Fibroblast of villous mesenchyme (primary cell): ENCODE data around the gene EBP. TPM values are rescaled to one million over a fixed set of nuclear protein-coding genes. Genes with fewer than 3 reads are reported as not detected.
A peak's percentile ranks its signal among the peaks of the same experiment; 100 is the strongest.

Experiments used
- DNase-seq: peaks from one replicate; pipeline ENCODE4 v3.0.0-alpha.2; 2010; ENCODE audit warnings: low read depth
- H3K4me3 ChIP-seq: 2 replicates; pipeline ENCODE4 v1.5.1; 2011; ENCODE audit warnings: low read depth, mild to moderate bottlenecking, low read length
- total RNA-seq: library from RNA; depleted of rRNA; stranded (reverse); fragments of >200 nt; gene quantifications from 2 replicates; pipeline ENCODE4 v1.2.3, GENCODE V29; 2012
- TF ChIP-seq, protein P1 (sequence below): IDR thresholded peaks from 2 replicates; pipeline ENCODE4 v1.5.1; 2012; ENCODE audit warnings: low read depth, mild to moderate bottlenecking, low read length; ENCODE audit not compliant: insufficient read depth

The EBP gene
- total RNA-seq, 1 donor = 126 TPM

DNA sequence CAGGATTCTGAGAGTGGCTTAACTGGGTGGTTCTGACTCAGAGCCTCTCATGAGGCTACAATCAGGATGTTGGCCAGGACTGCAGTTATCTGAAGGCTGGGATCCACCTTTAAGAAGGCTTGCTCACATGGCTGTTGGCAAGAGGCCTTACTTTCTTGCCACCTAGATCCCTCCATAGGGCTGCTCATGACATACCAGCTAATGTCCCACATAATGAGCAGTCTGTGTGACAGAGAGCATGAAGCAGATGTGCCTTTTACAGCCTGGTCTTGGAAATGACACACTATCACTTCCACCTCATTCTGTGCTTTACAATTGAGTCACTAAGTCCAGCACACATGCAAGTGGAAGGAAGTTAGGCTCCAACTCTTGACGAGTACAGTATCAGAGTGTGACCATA is 48.4 kb downstream of the EBP start:
- DNase-seq = no peak
- TF ChIP-seq, protein P1, sequence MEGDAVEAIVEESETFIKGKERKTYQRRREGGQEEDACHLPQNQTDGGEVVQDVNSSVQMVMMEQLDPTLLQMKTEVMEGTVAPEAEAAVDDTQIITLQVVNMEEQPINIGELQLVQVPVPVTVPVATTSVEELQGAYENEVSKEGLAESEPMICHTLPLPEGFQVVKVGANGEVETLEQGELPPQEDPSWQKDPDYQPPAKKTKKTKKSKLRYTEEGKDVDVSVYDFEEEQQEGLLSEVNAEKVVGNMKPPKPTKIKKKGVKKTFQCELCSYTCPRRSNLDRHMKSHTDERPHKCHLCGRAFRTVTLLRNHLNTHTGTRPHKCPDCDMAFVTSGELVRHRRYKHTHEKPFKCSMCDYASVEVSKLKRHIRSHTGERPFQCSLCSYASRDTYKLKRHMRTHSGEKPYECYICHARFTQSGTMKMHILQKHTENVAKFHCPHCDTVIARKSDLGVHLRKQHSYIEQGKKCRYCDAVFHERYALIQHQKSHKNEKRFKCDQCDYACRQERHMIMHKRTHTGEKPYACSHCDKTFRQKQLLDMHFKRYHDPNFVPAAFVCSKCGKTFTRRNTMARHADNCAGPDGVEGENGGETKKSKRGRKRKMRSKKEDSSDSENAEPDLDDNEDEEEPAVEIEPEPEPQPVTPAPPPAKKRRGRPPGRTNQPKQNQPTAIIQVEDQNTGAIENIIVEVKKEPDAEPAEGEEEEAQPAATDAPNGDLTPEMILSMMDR = no peak

DNA sequence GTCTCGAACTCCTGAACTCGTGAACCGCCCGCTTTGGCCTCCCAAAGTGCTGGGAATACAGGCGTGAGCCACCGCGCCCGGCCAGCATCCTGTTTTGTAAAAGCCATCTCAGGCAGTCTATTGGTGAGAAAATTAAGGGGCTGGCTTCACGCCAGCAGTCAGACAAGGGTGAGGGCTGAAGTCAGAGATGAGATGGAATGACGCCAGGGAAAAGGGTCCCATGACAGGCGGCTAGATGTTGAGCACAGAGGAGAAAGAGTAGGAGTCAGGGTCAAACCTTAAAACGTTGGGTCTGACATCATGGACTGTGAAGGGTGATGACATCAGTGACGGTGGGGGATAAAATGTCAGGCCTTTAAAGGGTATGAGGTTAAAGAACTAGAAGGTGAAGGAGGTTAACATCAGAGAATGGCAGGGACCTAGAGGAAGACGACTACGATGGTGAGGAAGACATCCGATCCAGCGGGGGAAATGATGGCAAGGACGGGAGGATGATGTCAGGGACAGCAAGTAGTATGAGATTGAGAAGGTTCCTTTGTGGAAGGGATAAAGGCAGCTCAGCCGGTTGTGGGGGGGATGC is 52.2 kb downstream of the EBP start:
- TF ChIP-seq, protein P1 = no peak
- no peak for DNase-seq
- peak overlapping the region; percentile 90 for H3K4me3 ChIP-seq

More for the DNA sequence above, 48.4 kb downstream of the EBP start:
- no peak overlapping the region for H3K4me3 ChIP-seq

DNA sequence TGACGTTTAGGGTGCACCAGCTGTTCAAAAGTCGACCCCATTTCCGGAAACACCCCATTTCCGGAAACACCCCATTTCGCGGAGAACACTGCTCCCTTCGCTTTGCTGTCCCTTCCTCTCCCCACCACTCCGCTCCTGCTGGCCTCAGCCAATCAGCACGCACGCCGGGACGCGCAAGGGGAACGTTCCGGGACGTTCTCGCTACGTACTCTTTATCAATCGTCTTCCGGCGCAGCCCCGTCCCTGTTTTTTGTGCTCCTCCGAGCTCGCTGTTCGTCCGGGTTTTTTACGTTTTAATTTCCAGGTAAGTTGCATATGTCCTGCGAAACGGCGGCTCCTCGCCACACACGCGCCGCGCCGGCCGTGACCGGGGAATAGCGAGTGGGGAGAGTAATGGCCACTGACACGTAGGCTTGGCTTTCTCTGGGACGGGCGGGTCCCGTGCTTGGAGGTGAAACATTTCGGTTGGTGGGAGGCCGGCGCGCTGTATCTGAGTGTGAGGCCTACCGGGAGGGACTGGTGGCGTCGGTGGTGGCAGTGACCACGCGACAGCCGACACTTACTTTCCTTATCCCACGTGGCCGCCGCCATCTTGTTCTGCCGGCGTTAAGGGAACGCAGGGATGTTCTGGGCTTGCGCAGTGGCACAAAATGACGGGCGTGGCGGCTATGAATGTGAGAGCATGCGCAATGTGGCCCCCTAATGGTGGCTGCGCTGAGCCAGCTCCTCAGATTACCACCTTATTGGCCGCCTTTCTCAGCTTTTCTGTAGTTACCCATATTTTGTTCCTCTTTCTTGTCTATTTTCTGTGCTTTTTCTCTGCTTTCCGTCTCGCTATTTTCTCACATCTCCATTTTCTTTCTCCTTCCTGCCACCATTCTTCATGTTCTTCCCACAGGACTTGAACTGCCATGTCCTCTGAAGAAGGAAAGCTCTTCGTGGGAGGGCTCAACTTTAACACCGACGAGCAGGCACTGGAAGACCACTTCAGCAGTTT is 53.0 kb downstream of the EBP start, which contains the start of gene RBM3:
Gene RBM3 (plus strand): TSS at position 215 of the 997 bp plus-strand sequence. CDS start 697 bp downstream, at position 912.
- DNase-seq = peak; percentile 95
- H3K4me3 ChIP-seq = peak within 1 kb of the TSS; percentile 90
- TF ChIP-seq, protein P1 = peak; percentile 30

DNA sequence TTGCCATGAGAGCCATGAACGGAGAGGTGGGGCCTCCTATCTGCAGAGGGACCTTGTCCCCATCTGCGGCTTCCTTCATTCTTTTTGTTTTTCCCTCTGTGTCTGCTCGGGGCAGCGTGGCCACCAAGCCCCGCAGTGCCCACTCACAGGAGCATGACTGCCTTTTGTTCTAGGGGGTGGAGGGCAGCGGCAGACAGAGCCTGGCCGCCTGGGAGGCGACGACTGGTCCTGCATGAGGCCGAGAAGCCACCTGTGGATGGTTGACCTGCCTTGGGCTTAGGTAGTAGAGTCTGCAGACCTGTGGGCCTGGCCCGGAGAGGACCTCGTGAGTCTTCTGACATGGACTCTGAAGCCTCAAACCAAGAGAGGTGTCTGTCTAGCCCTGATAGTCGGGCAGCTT is 54.0 kb downstream of the EBP start:
- TF ChIP-seq, protein P1 = no peak

DNA sequence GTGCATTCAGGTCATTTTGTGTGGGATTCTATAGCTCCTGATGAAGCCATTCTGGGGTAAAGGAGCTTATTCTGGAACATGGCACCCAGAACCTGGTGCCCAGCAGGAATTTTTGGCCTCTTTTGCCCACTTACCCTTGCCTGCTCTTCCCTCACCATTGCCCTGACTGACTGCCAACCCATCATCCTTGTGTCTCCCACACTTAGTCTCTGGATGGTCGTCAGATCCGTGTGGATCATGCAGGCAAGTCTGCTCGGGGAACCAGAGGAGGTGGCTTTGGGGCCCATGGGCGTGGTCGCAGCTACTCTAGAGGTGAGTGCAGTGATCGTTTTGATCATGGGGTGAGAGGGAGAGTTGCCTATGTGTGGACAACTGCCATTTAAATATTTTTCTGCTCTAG is 54.5 kb downstream of the EBP start:
- TF ChIP-seq, protein P1 = no peak
- DNase-seq = no peak
- peak overlapping the region; percentile 90 for H3K4me3 ChIP-seq

More for the DNA sequence above, 54.0 kb downstream of the EBP start:
- DNase-seq = no peak
- peak overlapping the region; percentile 90 for H3K4me3 ChIP-seq

Other genes starting within 250 kb of the EBP start
- not detected in 2 replicates for gene SSX3, start 165.1 kb upstream of the EBP start, total RNA-seq
- gene SSX4, start 138.3 kb upstream of the EBP start, total RNA-seq = not detected in 2 replicates
- gene SSX4B, start 109.8 kb upstream of the EBP start, total RNA-seq = not detected in 2 replicates
- 4.2 and 12.5 TPM in 2 replicates for gene SLC38A5, start 51.5 kb upstream of the EBP start, total RNA-seq
- 53.5 and 74.4 TPM in 2 replicates for gene FTSJ1, start 45.6 kb upstream of the EBP start, total RNA-seq
- 6.5 and 8.4 TPM in 2 replicates for gene PORCN, start 12.8 kb upstream of the EBP start, total RNA-seq
- gene TBC1D25, start 17.9 kb downstream of the EBP start, total RNA-seq = 7.8 and 12.2 TPM in 2 replicates
- 121 and 348 TPM in 2 replicates for gene RBM3, start 52.7 kb downstream of the EBP start, total RNA-seq
- gene WDR13, start 75.7 kb downstream of the EBP start, total RNA-seq = 58.7 and 87.3 TPM in 2 replicates
- gene WAS, start 162.0 kb downstream of the EBP start, total RNA-seq = under 0.01 TPM in 1 of 2 replicates, not detected in the other
- 4.8 and 5.6 TPM in 2 replicates for gene SUV39H1, start 174.9 kb downstream of the EBP start, total RNA-seq
- not detected in 2 replicates for gene GLOD5, start 239.9 kb downstream of the EBP start, total RNA-seq